A673 (cell line): ENCODE measurements around the gene CEMIP2.

Source experiments
- CTCF ChIP-seq: fragments of 300-800, 200-600 bp; sonication (generic); conservative IDR thresholded peaks from 2 replicates; pipeline ENCODE4 v1.5.1; 2017; ENCODE audit warnings: low read depth, mild to moderate bottlenecking, antibody characterized with exemption, low read length, moderate library complexity, mixed read lengths
- EZH2 ChIP-seq: fragments of 200-600 bp; sonication (generic); IDR thresholded peaks from 2 replicates; pipeline ENCODE4 v1.6.1; 2017; ENCODE audit warnings: borderline replicate concordance, low read depth, mild to moderate bottlenecking, mixed read lengths, antibody characterized with exemption, low read length; ENCODE audit not compliant: poor library complexity, severe bottlenecking

DNA sequence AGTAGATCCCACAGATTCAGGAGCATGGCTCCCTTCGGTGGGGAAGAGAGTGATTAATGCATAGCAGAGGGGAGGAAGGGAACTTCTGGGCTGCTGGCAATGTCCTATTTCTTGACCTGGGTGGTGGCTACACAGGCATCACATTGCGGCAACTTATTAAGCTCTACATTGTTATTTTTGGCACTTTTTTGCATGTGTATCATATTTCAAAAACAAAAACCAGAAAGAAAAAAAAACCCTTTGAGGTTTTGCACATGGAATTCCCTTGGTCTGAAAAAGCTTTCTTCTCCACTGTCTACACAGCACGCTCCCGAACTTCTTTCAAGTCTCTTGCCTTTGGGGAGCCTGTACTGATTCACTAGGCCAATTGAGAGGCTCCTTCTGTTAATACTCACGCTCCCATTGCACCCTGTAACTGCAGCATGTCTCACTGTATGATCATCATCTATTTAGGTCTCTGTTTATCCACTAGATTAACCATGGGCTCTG, 25.1 kb downstream of the CEMIP2 start:
- no peak for TF ChIP-seq EZH2
- no peak for TF ChIP-seq CTCF
